GM08714 (cell line): ENCODE results near the gene SMPD3.

Source experiments
- H3K4me3 ChIP-seq: fragments of 200-500 bp; sonication (Bioruptor generic); 2 replicates; pipeline ENCODE4 v1.5.1; 2014; ENCODE audit warnings: mild to moderate bottlenecking, low read length, inconsistent platforms
- ZNF274 ChIP-seq: IDR thresholded peaks from 2 replicates; pipeline ENCODE4 v1.6.1; 2012; ENCODE audit warnings: mild to moderate bottlenecking, low read depth, low read length

The SMPD3 gene

GRCh38 chr16:68412061-68412460 lies 36.2 kb downstream of the SMPD3 start:
- no peak overlapping the region for H3K4me3 ChIP-seq
- TF ChIP-seq ZNF274: no peak

GRCh38 chr16:68411086-68411485 lies 37.2 kb downstream of the SMPD3 start:
- H3K4me3 ChIP-seq: no peak overlapping the region
- no peak for TF ChIP-seq ZNF274

- no peak for TF ChIP-seq ZNF274
These were observed 39.3 kb downstream of the SMPD3 start for GRCh38 chr16:68408967-68409366.

GRCh38 chr16:68408428-68408827 lies 39.9 kb downstream of the SMPD3 start:
- no peak overlapping the region for H3K4me3 ChIP-seq
- no peak for TF ChIP-seq ZNF274

More at GRCh38 chr16:68408967-68409366, 39.3 kb downstream of the SMPD3 start:
- H3K4me3 ChIP-seq: no peak overlapping the region

- H3K4me3 ChIP-seq: no peak overlapping the region
- TF ChIP-seq ZNF274: no peak
These were observed 41.7 kb downstream of the SMPD3 start for GRCh38 chr16:68406458-68407152.

GRCh38 chr16:68404736-68405345 lies 43.5 kb downstream of the SMPD3 start:
- no peak overlapping the region for H3K4me3 ChIP-seq
- TF ChIP-seq ZNF274: no peak

- H3K4me3 ChIP-seq: no peak overlapping the region
- no peak for TF ChIP-seq ZNF274
These were observed 44.6 kb downstream of the SMPD3 start for GRCh38 chr16:68403704-68404103.

GRCh38 chr16:68403177-68403576 lies 45.1 kb downstream of the SMPD3 start:
- TF ChIP-seq ZNF274: no peak
- H3K4me3 ChIP-seq: no peak overlapping the region

GRCh38 chr16:68402748-68403040 lies 45.6 kb downstream of the SMPD3 start:
- TF ChIP-seq ZNF274: no peak
- no peak overlapping the region for H3K4me3 ChIP-seq

- no peak for TF ChIP-seq ZNF274
- no peak overlapping the region for H3K4me3 ChIP-seq
These were observed 46.2 kb downstream of the SMPD3 start for GRCh38 chr16:68401871-68402747.

- TF ChIP-seq ZNF274: no peak
- no peak overlapping the region for H3K4me3 ChIP-seq
These were observed 47.3 kb downstream of the SMPD3 start for GRCh38 chr16:68400924-68401460.

- H3K4me3 ChIP-seq: no peak overlapping the region
- no peak for TF ChIP-seq ZNF274
These were observed 48.0 kb downstream of the SMPD3 start for GRCh38 chr16:68400083-68400923.

GRCh38 chr16:68399456-68399855 lies 48.9 kb downstream of the SMPD3 start:
- H3K4me3 ChIP-seq: no peak overlapping the region
- TF ChIP-seq ZNF274: no peak

- no peak for TF ChIP-seq ZNF274
These were observed 50.6 kb downstream of the SMPD3 start for GRCh38 chr16:68397710-68398201.

More at GRCh38 chr16:68397710-68398201, 50.6 kb downstream of the SMPD3 start:
- no peak overlapping the region for H3K4me3 ChIP-seq
